ENCODE results near the gene FER.

- TF ChIP-seq CTCF (conservative IDR thresholded peaks at IDR 0.05; ENCODE audit: low read length) (no peak), EZH2phosphoT487 (IDR thresholded peaks at IDR 0.05; ENCODE audit: borderline replicate concordance, low read depth, low read length) (no peak)
Observed at GRCh38 chr5:108730617-108731340, 16.9 kb upstream of the FER start.

Measured in OCI-LY7 (cell line).